ENCODE measurements around the gene CLHC1.

CLHC1 gene

DNA sequence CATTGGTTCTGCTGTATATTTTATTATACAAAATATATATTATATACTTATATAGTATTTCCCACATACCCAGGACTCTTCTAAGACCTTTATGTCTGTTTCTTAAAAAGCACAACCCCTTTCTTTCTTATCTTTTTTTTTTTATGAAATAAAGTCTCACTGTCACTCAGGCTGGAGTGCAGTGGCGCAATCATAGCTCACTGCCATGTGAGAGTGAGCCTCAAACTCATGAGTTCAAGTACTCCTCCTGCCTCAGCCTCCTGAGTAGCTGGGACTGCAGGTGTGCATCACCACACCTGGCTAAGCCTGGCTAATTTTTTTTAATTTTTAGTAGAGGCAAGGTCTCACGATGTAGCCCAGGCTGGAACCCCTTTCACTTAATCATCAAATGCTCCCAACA lies 72.3 kb downstream of the CLHC1 start:
- TF ChIP-seq CTCF (conservative IDR thresholded peaks at IDR 0.05; ENCODE audit: low read depth, low read length): no peak
- no peak for DNase-seq (ENCODE audit: low read depth)
- H3K4me3 ChIP-seq (ENCODE audit: low read length): no peak overlapping the region

- TF ChIP-seq CTCF (conservative IDR thresholded peaks at IDR 0.05; ENCODE audit: low read depth, low read length): no peak
- no peak overlapping the region for H3K4me3 ChIP-seq (ENCODE audit: low read length)
- no peak for DNase-seq (ENCODE audit: low read depth)
Observed at GRCh38 chr2:55159037-55159651, 72.9 kb downstream of the CLHC1 start.

DNA sequence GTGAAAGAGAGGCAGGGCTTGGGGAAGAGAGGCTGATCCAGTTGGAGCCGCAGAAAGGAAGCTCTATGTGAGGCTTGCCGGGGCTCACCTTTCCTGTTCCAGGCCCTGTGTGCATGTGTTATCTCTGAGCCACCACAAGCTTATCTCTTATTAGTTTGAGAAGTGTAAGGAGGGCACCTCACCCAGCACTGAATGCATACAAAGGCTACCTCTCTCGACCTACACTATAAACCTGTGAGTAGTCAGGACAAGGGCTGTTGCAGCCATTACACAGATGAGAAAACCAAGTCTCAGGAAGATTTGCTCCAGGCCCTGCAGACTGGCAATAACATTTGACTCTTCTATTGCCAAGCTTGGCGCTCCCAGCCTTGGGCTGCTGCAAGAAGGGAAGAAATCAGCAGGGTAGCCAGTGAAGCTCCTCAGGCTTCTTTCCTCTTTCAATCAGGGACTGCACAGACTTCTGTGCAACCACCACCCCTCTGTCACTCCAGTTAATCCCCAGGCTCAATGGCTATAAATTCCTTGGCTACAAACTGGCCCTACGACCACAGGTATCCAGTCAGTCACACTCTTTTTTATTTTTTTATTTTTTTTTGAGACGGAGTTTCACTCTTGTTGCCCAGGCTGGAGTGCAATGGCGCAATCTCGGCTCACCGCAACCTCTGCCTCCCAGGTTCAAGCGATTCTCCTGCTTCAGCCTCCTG lies 73.8 kb downstream of the CLHC1 start:
- no peak overlapping the region for H3K4me3 ChIP-seq (ENCODE audit: low read length)
- no peak for TF ChIP-seq CTCF (conservative IDR thresholded peaks at IDR 0.05; ENCODE audit: low read depth, low read length)
- no peak for DNase-seq (ENCODE audit: low read depth)

- no peak for DNase-seq (ENCODE audit: low read depth)
- no peak for TF ChIP-seq CTCF (conservative IDR thresholded peaks at IDR 0.05; ENCODE audit: low read depth, low read length)
- H3K4me3 ChIP-seq (ENCODE audit: low read length): no peak overlapping the region
Observed at GRCh38 chr2:55157474-55157884, 74.6 kb downstream of the CLHC1 start.

DNA sequence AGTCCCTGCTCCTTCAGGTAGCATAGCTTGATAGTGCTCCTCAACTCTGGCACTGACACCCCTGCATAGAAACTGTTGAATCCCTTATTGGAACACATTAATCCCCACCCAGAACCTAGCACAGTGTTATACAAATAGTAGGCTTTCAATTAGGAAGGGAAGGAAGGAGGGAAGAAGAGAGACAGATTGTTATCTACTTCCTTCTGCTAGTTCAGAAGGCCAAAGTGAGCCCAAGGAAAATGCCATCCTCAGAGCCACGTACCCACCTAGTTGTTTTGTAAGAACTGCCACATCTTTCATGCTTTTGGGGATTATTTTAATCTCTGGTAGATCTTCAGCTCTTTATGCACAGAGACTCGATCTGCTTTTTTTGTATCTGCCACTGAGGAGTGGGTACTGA lies 75.1 kb downstream of the CLHC1 start:
- H3K4me3 ChIP-seq (ENCODE audit: low read length): no peak overlapping the region
- DNase-seq (ENCODE audit: low read depth): no peak

DNA sequence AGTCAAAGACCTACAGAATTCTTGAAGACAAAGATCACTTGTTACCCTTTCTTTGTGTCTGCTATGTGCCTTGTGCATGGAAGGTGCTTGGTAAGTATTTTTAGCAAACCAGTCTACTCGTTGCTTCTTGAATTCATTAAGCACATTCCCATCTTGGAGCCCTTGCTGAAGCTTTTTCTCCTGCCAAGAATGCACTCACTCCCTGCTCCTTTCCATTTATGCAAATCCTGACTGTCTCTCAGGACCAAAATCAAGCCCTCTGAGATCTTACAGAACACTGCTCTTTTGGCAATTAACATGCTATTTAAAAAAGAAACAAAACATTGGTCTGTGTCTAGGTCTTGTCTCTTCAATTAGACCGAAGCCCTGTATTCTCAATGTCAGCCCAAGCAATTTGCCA lies 75.8 kb downstream of the CLHC1 start:
- DNase-seq (ENCODE audit: low read depth): no peak
- no peak for TF ChIP-seq CTCF (conservative IDR thresholded peaks at IDR 0.05; ENCODE audit: low read depth, low read length)
- H3K4me3 ChIP-seq (ENCODE audit: low read length): no peak overlapping the region

More for the DNA sequence above, 75.1 kb downstream of the CLHC1 start:
- no peak for TF ChIP-seq CTCF (conservative IDR thresholded peaks at IDR 0.05; ENCODE audit: low read depth, low read length)

- peak; percentile 68 for DNase-seq (ENCODE audit: low read depth)
- no peak for TF ChIP-seq CTCF (conservative IDR thresholded peaks at IDR 0.05; ENCODE audit: low read depth, low read length)
- H3K4me3 ChIP-seq (ENCODE audit: low read length): no peak overlapping the region
Observed at GRCh38 chr2:55155764-55156281, 76.3 kb downstream of the CLHC1 start.
